OCI-LY1 (cell line): ENCODE results near the gene CRMP1.

ENCODE experiments used
- H2AFZ ChIP-seq: fragments of 200-600 bp; sonication (generic), shearing (Covaris generic); 2 replicates; pipeline ENCODE4 v1.6.0; 2014; ENCODE audit warnings: antibody characterized with exemption, mild to moderate bottlenecking, low read length
- H3F3A ChIP-seq: fragments of 200-600 bp; sonication (generic), shearing (Covaris generic); 2 replicates; pipeline ENCODE4 v1.6.0; 2014; ENCODE audit warnings: mild to moderate bottlenecking, antibody characterized with exemption, low read length, moderate library complexity; ENCODE audit not compliant: insufficient read depth
- H3K27ac ChIP-seq: fragments of 200-600 bp; sonication (generic); 2 replicates; pipeline ENCODE4 v1.5.1; 2014; ENCODE audit warnings: low read length, mixed run types, mild to moderate bottlenecking, low read depth; ENCODE audit not compliant: poor library complexity, severe bottlenecking
- H3K27me3 ChIP-seq: fragments of 200-600 bp; sonication (generic); 2 replicates; pipeline ENCODE4 v1.6.0; 2014; ENCODE audit warnings: antibody characterized with exemption, mild to moderate bottlenecking, low read length, moderate library complexity; ENCODE audit not compliant: insufficient read depth
- H3K36me3 ChIP-seq: fragments of 200-600 bp; sonication (generic); 2 replicates; pipeline ENCODE4 v1.6.1; 2014; ENCODE audit warnings: mild to moderate bottlenecking, antibody characterized with exemption, low read length, moderate library complexity, mixed read lengths; ENCODE audit not compliant: insufficient read depth
- H3K4me1 ChIP-seq: fragments of 200-600 bp; sonication (generic); 2 replicates; pipeline ENCODE4 v1.5.1; 2014; ENCODE audit warnings: mild to moderate bottlenecking, low read length, moderate library complexity; ENCODE audit not compliant: insufficient read depth, severe bottlenecking
- H3K4me2 ChIP-seq: fragments of 200-600 bp; sonication (generic), shearing (Covaris generic); 2 replicates; pipeline ENCODE4 v1.6.1; 2014; ENCODE audit warnings: low read length
- H3K4me3 ChIP-seq: fragments of 200-600 bp; sonication (generic); 2 replicates; pipeline ENCODE4 v1.5.1; 2014; ENCODE audit warnings: low read length, low read depth, mild to moderate bottlenecking, mixed read lengths; ENCODE audit not compliant: poor library complexity, severe bottlenecking
- H3K79me2 ChIP-seq: fragments of 200-600 bp; shearing (Covaris generic); 2 replicates; pipeline ENCODE4 v1.6.1; 2016; ENCODE audit warnings: mixed run types, low read length, mixed read lengths; ENCODE audit not compliant: insufficient read depth
- H3K9ac ChIP-seq: fragments of 200-600 bp; sonication (generic), shearing (Covaris generic); 2 replicates; pipeline ENCODE4 v1.6.1; 2014; ENCODE audit warnings: mild to moderate bottlenecking, low read length, mixed read lengths
- H3K9me2 ChIP-seq: fragments of 200-600 bp; sonication (generic), shearing (Covaris generic); 2 replicates; pipeline ENCODE4 v1.6.1; 2014; ENCODE audit warnings: low read depth, mild to moderate bottlenecking, low read length, mixed read lengths
- H3K9me3 ChIP-seq: fragments of 200-600 bp; shearing (Covaris generic); 2 replicates; pipeline ENCODE4 v1.6.1; 2014; ENCODE audit warnings: low read length, mixed read lengths
- H4K20me1 ChIP-seq: fragments of 200-600 bp; sonication (generic), shearing (Covaris generic); 2 replicates; pipeline ENCODE4 v1.6.0; 2016; ENCODE audit warnings: mild to moderate bottlenecking, low read length; ENCODE audit not compliant: insufficient read depth
- EZH2 ChIP-seq: fragments of 200-600 bp; sonication (generic), shearing (Covaris generic); IDR thresholded peaks from 2 replicates; pipeline ENCODE4 v1.8.0; 2017; ENCODE audit warnings: borderline replicate concordance, mixed run types, mild to moderate bottlenecking, antibody characterized with exemption, low read length, moderate library complexity, mixed read lengths
- TF ChIP-seq, protein P1 (sequence below): fragments of 200-600 bp; sonication (generic), shearing (Covaris generic); IDR thresholded peaks from 2 replicates; pipeline ENCODE4 v1.5.1; 2017; ENCODE audit warnings: mild to moderate bottlenecking, antibody characterized with exemption, low read length, moderate library complexity, mixed read lengths

The CRMP1 gene

DNA sequence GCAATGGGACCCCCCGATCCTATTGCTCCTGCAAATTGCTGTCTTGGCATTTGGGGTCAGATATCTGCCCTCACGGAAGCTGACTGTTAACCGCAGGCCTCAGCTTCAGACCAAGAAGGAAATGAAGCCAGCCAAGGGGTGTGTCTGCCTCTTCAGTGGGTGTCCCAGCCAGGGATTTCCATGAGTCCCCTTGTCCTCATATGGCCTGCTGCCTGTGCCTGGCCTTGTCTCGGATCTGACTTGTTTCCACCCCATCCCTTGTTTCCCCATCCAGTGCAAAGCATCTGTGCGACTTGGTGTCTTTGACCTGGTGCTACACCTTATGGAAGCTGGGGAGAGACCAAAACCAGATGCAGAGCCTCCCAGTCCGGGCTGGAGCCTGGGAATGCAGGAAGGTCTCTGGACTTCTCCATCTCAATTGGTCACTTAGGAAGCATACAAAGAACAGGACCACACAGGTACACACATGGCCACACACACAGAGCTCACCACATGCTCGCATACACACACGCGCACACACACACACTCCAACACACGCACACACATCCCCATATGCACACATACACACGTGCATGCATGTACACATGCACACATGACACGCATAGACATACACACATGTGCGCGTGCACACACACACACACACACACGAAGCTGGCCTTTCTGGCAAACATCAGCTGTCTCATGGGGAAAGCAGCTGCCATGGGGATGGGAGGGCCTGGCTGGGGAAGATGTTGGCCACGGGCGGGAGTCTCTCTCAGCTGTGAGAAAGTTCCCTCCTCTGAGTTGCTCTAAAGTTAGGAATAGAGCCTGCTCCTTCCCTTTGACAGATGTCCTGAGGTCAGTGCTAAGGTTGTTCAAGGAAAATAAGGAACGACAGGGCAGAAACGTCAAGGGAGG is 65.5 kb downstream of the CRMP1 start:
- H3K9me3 ChIP-seq = no peaks in the 10 kb centered on the region
- H3K36me3 ChIP-seq = no peaks in the 10 kb centered on the region
- no peak overlapping the region for H3K9ac ChIP-seq
- H3K4me2 ChIP-seq = no peak overlapping the region
- no peaks in the 10 kb centered on the region for H3K9me2 ChIP-seq
- H3K27ac ChIP-seq = no peak overlapping the region
- no peaks in the 10 kb centered on the region for H3K79me2 ChIP-seq
- TF ChIP-seq, protein P1, sequence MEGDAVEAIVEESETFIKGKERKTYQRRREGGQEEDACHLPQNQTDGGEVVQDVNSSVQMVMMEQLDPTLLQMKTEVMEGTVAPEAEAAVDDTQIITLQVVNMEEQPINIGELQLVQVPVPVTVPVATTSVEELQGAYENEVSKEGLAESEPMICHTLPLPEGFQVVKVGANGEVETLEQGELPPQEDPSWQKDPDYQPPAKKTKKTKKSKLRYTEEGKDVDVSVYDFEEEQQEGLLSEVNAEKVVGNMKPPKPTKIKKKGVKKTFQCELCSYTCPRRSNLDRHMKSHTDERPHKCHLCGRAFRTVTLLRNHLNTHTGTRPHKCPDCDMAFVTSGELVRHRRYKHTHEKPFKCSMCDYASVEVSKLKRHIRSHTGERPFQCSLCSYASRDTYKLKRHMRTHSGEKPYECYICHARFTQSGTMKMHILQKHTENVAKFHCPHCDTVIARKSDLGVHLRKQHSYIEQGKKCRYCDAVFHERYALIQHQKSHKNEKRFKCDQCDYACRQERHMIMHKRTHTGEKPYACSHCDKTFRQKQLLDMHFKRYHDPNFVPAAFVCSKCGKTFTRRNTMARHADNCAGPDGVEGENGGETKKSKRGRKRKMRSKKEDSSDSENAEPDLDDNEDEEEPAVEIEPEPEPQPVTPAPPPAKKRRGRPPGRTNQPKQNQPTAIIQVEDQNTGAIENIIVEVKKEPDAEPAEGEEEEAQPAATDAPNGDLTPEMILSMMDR = no peak
- no peak for TF ChIP-seq EZH2
- no peak overlapping the region for H3K4me3 ChIP-seq
- no peaks in the 10 kb centered on the region for H3F3A ChIP-seq
- no peak overlapping the region for H2AFZ ChIP-seq
- no peaks in the 10 kb centered on the region for H3K4me1 ChIP-seq
- H4K20me1 ChIP-seq = no peaks in the 10 kb centered on the region
- H3K27me3 ChIP-seq = no peaks in the 10 kb centered on the region

DNA sequence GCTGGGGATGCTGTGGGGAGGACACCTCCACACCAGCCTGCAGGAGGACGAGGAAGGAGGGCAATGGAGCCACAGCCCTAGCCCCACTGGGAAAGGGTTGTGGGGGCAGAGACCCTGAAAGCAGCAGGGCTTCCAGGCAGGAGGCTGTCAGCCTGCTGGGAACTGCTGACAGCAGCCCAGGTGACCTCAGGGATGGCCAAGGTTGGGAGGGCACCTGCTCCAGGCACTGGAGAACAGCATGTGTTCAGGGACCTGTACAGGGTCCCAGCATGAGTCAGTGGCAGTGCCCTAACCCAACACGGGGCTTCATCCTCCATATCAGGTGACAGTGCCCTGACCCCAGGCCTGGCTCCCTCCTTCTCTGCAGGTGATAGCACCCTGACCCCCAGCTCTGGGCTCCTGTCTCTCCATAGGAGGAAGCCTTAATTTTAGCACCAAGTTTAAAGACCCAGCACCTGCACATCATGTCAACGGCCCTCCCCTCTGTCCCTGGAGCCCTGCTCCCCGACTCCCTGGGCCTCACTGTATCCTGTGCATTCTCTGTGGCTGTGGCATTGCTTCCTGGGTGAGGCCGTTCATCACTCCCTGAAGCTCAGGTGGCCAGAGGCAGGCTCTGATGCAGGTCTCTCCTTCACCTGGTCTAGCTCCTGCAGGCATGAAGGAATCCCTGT is 66.3 kb downstream of the CRMP1 start:
- Histone ChIP-seq H3K27me3 (no peaks in the 10 kb centered on the region), H3F3A (no peaks in the 10 kb centered on the region), H3K4me1 (no peaks in the 10 kb centered on the region), H3K9ac (no peak overlapping the region), H2AFZ (no peak overlapping the region), H3K4me2 (no peak overlapping the region), H3K4me3 (no peak overlapping the region), H3K9me2 (no peaks in the 10 kb centered on the region), H3K27ac (no peak overlapping the region), H3K36me3 (no peaks in the 10 kb centered on the region), H3K9me3 (no peaks in the 10 kb centered on the region), H4K20me1 (no peaks in the 10 kb centered on the region), H3K79me2 (no peaks in the 10 kb centered on the region)
- TF ChIP-seq, protein P1 = no peak
- no peak for TF ChIP-seq EZH2

DNA sequence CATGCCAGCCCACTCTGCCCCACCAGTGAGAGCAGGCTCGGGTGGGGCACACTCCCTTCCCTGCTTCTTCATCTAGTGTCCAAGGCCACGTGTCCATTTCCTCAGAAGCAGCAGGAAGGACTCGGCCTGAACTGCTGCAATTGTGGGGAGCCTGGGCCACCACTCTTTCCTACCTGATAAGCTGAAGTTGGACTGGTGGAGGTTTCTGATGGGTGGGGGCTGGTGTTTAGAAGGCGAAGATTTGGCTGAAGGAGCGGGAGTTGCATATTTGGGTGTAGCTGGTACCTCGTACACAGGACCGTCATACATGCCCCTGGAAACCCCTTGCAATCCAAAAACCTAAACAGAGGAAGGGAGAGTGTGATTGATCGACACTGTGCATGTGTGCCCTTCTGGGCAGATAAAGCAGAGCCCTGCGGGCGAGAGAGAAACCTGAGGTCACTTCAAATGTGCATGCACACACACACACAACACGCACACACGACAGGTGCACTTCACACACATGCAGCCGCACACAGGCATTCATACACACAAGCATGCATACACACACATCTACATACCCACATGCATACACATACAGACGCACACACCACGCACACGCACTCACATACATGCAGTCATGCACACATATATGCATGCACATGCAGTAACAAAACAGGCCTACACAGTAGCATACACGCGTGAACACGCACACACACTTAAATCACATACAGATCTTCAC is 67.4 kb downstream of the CRMP1 start:
- no peak for TF ChIP-seq EZH2
- TF ChIP-seq, protein P1 = no peak
- no peaks in the 10 kb centered on the region for H4K20me1 ChIP-seq
- H3K9me2 ChIP-seq = no peaks in the 10 kb centered on the region
- no peak overlapping the region for H3K4me3 ChIP-seq
- peaks cover 4% of the 10 kb centered on the region; the same call in 1 of the 2 replicates for H3K36me3 ChIP-seq
- no peak overlapping the region for H3K27ac ChIP-seq
- H3K9ac ChIP-seq = no peak overlapping the region
- H3F3A ChIP-seq = no peaks in the 10 kb centered on the region
- no peaks in the 10 kb centered on the region for H3K9me3 ChIP-seq
- H2AFZ ChIP-seq = no peak overlapping the region
- no peaks in the 10 kb centered on the region for H3K4me1 ChIP-seq
- no peaks in the 10 kb centered on the region for H3K27me3 ChIP-seq
- no peak overlapping the region for H3K4me2 ChIP-seq
- no peaks in the 10 kb centered on the region for H3K79me2 ChIP-seq
